Activated T-cell treated with anti-CD3 and anti-CD28 coated beads, Interleukin-2, amount 50 U/mL, for 24 hours (primary cell): ENCODE measurements around the gene TRPM7.
"Not testable (repeated sequence)": the region's sequence is repeated elsewhere in the genome, so short reads cannot be mapped to it uniquely, and the experiment has no call there.

ENCODE experiments used
- DNase-seq: peaks from one replicate; pipeline ENCODE4 v3.0.0-alpha.2; 2020
- H3K27ac Mint-ChIP-seq: 2 replicates; pipeline ENCODE4 v1.8.0; 2020; ENCODE audit warnings: mild to moderate bottlenecking, mixed read lengths
- H3K27me3 Mint-ChIP-seq: 2 replicates; pipeline ENCODE4 v1.8.0; 2020; ENCODE audit warnings: mixed read lengths
- H3K36me3 Mint-ChIP-seq: 2 replicates; pipeline ENCODE4 v1.8.0; 2020; ENCODE audit warnings: low read depth, mixed read lengths
- H3K4me1 Mint-ChIP-seq: 2 replicates; pipeline ENCODE4 v1.8.0; 2020; ENCODE audit warnings: low read depth, mixed read lengths
- H3K4me3 Mint-ChIP-seq: 2 replicates; pipeline ENCODE4 v1.8.0; 2020; ENCODE audit warnings: mild to moderate bottlenecking, moderate library complexity, mixed read lengths
- H3K9me3 Mint-ChIP-seq: 2 replicates; pipeline ENCODE4 v1.8.0; 2020; ENCODE audit warnings: mixed read lengths

The TRPM7 gene, protein sequence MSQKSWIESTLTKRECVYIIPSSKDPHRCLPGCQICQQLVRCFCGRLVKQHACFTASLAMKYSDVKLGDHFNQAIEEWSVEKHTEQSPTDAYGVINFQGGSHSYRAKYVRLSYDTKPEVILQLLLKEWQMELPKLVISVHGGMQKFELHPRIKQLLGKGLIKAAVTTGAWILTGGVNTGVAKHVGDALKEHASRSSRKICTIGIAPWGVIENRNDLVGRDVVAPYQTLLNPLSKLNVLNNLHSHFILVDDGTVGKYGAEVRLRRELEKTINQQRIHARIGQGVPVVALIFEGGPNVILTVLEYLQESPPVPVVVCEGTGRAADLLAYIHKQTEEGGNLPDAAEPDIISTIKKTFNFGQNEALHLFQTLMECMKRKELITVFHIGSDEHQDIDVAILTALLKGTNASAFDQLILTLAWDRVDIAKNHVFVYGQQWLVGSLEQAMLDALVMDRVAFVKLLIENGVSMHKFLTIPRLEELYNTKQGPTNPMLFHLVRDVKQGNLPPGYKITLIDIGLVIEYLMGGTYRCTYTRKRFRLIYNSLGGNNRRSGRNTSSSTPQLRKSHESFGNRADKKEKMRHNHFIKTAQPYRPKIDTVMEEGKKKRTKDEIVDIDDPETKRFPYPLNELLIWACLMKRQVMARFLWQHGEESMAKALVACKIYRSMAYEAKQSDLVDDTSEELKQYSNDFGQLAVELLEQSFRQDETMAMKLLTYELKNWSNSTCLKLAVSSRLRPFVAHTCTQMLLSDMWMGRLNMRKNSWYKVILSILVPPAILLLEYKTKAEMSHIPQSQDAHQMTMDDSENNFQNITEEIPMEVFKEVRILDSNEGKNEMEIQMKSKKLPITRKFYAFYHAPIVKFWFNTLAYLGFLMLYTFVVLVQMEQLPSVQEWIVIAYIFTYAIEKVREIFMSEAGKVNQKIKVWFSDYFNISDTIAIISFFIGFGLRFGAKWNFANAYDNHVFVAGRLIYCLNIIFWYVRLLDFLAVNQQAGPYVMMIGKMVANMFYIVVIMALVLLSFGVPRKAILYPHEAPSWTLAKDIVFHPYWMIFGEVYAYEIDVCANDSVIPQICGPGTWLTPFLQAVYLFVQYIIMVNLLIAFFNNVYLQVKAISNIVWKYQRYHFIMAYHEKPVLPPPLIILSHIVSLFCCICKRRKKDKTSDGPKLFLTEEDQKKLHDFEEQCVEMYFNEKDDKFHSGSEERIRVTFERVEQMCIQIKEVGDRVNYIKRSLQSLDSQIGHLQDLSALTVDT (N-terminal part only)

DNA sequence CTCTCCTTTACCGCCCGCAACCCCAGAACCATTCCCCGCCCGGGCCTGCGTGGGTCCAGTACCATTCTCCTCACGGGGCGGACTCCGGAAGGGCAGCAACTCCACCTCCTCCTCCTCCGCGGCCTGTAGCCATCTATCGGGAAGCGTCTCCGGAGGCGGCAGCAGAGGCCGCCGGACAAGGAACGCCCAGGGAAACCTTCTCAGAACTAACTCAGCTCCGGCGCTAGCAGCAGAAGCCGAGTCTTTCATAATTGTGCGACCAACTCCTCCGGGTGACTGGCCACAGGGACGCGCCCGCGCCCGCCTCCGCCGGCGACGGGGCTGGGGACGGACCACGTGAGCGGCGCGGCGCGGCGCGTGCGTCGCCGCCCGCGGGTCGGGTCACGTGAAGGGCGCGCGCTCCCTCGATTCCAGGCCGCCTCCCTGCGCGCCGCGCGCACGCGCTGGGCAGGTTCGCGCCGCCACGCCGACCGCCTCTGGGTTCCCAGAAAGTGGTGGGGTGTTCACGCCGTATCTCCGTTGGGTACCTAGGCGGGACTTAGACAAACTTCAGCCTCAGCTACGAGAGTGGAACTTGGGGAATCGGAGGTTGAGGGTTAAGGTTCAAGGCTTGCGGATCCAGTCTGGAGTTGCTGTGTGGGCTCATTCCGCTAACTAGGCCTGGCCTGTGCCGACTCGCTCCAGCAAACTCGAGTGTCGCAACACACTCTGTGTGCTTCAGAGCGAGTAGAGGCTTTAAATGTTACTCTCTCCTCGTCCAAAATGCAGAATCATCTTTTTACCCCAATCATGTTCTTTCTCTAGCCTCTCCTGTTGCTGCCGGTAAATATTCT, at the start of gene TRPM7:
Gene TRPM7, minus strand, starts transcription at position 329 of the 833 bp plus-strand sequence. Its CDS starts 264 bp downstream, at position 65.
- peak within 1 kb of the TSS; percentile 99 for H3K27ac Mint-ChIP-seq
- peaks cover 54% of the 10 kb centered on the region for H3K36me3 Mint-ChIP-seq
- H3K4me3 Mint-ChIP-seq: peak within 1 kb of the TSS; percentile 100
- no peaks in the 10 kb centered on the region for H3K9me3 Mint-ChIP-seq
- no peaks in the 10 kb centered on the region for H3K27me3 Mint-ChIP-seq
- peaks cover 52% of the 10 kb centered on the region for H3K4me1 Mint-ChIP-seq
- peak; percentile 93 for DNase-seq

DNA sequence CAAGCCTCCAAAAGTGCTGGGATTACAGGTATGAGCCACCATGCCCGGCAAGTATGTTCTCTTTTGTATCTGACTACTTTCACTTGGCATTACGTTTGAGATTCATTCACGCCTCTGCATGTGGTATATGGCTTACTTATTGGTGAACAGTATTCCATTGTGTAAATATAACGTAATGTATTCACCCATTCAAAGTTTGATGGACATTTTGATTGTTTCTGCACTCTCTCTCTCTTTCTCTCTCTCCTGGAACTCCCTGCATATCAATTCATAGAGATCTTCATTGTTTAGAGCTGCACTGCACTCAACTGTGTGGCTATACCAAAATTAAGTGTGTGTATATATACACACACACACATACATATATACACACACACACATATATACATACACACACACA, 48.6 kb upstream of the TRPM7 start:
- Mint-ChIP-seq H3K27ac (no peak overlapping the region), H3K4me1 (no peaks in the 10 kb centered on the region), H3K4me3 (no peak overlapping the region), H3K9me3 (no peaks in the 10 kb centered on the region), H3K36me3 (peaks cover 78% of the 10 kb centered on the region), H3K27me3 (no peaks in the 10 kb centered on the region)
- DNase-seq: no peak

DNA sequence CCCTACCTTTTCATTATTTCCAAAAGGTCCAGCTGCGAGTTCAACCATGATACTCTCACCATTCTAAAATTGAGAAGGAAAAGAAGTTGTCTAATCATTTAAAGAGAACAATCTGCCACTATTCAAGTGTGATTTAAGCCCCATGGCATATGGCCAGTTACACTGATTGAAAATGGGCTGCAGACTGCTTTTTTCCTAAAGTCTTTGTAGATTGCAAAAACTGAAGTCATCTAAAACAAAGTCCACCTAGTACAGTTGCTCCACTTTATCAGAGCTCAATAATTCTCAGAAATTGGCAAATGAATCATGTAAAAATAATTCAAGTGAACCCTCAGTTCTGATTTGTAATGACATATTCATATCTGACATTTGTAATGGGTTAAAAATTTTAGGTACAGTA, 39.7 kb upstream of the TRPM7 start:
- Mint-ChIP-seq H3K36me3 (peaks cover 75% of the 10 kb centered on the region), H3K27ac (peak overlapping the region; percentile 71), H3K4me1 (peaks cover 11% of the 10 kb centered on the region), H3K9me3 (no peaks in the 10 kb centered on the region), H3K4me3 (no peak overlapping the region), H3K27me3 (no peaks in the 10 kb centered on the region)
- no peak for DNase-seq

DNA sequence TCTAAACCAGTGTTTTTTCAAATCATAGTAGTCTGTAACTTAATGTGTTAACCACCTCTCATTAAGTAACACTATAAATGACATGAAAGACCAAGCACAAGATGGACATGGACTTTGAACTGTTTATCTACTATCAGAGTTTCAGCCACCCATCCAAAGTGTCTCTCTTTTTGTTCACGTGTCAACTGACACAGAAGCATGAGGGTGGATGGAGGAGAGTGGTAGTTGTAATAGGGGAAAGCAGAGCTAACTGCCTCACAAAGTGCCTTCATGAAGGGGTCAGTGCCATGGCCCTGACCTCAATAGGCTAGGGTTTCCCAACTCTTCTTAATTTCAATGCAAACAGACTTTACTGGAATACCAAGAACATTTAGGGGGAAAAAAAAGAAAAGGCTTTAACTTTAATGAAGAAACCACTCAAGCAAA, 32.1 kb upstream of the TRPM7 start:
- Mint-ChIP-seq H3K4me3 (no peak overlapping the region), H3K27ac (no peak overlapping the region), H3K4me1 (no peaks in the 10 kb centered on the region), H3K36me3 (peaks cover 64% of the 10 kb centered on the region), H3K9me3 (no peaks in the 10 kb centered on the region), H3K27me3 (no peaks in the 10 kb centered on the region)
- no peak for DNase-seq

DNA sequence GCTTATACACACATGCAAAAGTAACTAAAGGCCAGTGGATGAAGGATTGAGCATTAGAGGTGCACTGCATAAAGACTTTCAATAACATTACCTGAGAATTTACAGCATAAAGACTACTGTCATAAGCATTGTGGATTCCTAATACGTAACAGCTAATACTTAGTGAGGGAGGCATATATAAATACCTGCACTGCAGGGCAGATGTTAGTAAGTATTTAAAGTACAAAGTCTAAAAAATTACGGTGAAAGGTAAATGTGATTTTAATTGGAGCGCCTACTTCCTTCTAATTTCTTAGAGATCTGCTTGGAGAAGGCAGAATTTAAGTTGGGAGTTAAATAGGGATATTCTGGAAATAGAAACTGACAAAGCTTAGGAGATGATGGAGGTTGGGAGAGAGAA, 25.4 kb upstream of the TRPM7 start:
- no peaks in the 10 kb centered on the region for H3K9me3 Mint-ChIP-seq
- peaks cover 55% of the 10 kb centered on the region for H3K36me3 Mint-ChIP-seq
- no peaks in the 10 kb centered on the region for H3K4me1 Mint-ChIP-seq
- no peak for DNase-seq
- H3K4me3 Mint-ChIP-seq: no peak overlapping the region
- H3K27ac Mint-ChIP-seq: no peak overlapping the region
- H3K27me3 Mint-ChIP-seq: no peaks in the 10 kb centered on the region

DNA sequence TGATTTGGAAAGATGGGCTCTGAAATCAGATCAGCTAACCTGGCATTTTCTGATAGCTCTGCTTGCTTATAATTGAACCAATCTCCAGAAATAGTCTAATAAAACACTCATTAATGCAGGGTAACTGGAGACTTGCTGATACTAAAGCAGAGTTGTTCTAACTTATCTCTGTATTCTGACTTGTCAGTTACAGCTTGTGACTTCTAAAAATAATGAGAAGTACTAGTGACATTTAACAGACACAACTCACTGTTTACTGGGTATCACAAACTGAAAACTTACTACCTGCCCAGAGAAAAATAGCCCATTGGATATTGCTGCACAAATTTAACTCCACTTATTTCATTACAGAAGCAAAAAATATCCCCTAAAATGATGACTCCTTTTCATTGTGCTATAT, 24.0 kb upstream of the TRPM7 start:
- Mint-ChIP-seq H3K27ac (no peak overlapping the region), H3K9me3 (no peaks in the 10 kb centered on the region), H3K4me3 (no peak overlapping the region), H3K4me1 (no peaks in the 10 kb centered on the region), H3K36me3 (peaks cover 59% of the 10 kb centered on the region), H3K27me3 (no peaks in the 10 kb centered on the region)
- DNase-seq: no peak

DNA sequence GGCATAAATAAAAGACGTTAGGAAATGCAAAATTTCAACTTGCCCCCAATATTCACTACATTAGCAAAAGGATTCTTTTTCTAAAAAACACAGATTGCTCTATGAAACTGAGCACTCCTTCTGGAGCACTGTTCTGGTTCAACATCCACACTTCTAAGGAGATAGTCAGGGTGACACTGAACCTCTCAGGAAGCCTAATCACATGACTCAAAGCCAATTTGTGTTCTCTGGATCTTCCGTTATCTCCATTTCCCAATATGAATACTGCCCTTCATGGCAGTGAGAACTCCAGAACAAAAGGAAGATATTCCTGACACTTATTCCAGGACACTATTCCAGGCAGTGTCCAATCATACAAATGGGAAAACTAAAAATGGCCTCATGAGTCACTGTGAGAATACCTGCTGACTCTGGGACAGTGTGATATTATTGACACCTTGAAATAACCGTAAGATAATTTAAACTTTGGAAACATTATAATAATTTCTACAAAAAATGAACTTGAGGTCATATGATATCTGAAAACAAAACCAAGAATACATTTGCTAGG, 21.4 kb upstream of the TRPM7 start:
- H3K27me3 Mint-ChIP-seq: no peaks in the 10 kb centered on the region

DNA sequence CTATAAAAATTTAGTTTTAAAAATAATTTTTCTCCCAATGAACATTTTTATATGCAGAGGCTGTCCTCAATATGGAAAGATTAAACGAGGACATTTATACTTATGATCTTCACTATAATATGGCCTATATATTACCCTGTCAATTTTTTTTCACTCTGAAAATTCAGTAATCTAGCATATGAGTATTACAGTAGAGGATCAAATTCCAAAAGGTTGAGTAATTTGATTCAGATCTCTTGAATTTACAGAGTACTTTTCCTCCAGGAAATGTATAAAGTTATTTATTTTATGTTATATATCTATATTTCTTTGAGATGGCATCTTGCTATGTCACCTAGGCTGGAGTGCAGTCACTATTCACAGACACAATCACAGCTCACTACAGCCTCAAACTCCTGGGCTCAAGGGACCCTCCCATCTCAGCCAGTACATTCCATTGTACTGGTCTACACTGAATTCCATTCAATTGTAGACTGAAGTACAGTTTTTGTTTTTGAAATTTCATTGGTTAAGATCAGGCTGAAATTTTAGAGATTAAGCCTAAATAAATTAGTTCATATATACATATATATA, 16.3 kb upstream of the TRPM7 start:
- no peaks in the 10 kb centered on the region for H3K27me3 Mint-ChIP-seq
- H3K36me3 Mint-ChIP-seq: peaks cover 38% of the 10 kb centered on the region
- H3K4me1 Mint-ChIP-seq: no peaks in the 10 kb centered on the region
- DNase-seq: no peak
- H3K27ac Mint-ChIP-seq: no peak overlapping the region
- no peaks in the 10 kb centered on the region for H3K9me3 Mint-ChIP-seq
- no peak overlapping the region for H3K4me3 Mint-ChIP-seq

More for the DNA sequence above, 21.4 kb upstream of the TRPM7 start:
- Mint-ChIP-seq H3K9me3 (no peaks in the 10 kb centered on the region), H3K4me3 (no peak overlapping the region), H3K36me3 (peaks cover 59% of the 10 kb centered on the region), H3K4me1 (no peaks in the 10 kb centered on the region), H3K27ac (no peak overlapping the region)
- no peak for DNase-seq

DNA sequence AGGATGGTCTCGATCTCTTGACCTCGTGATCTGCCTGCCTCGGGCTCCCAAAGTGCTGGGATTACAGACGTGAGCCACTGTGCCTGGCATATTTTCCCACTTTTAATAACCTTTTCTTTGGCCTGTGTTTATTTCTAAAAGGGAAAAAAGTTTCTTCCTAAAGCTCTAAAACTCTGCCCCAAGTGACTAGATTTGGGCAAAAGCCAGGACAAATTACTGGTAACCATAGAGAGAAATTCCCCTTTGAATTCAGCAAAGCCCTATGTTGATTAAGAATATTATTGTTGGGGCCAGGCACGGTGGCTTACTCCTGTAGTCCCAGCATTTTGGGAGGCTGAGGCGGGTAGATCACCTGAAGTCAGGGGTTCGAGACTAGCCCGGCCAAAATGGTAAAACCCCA, 11.5 kb upstream of the TRPM7 start:
- Mint-ChIP-seq H3K4me1 (peaks cover 1% of the 10 kb centered on the region), H3K36me3 (peaks cover 9% of the 10 kb centered on the region), H3K27ac (no peak overlapping the region), H3K27me3 (no peaks in the 10 kb centered on the region), H3K9me3 (no peaks in the 10 kb centered on the region), H3K4me3 (no peak overlapping the region)
- no peak for DNase-seq

DNA sequence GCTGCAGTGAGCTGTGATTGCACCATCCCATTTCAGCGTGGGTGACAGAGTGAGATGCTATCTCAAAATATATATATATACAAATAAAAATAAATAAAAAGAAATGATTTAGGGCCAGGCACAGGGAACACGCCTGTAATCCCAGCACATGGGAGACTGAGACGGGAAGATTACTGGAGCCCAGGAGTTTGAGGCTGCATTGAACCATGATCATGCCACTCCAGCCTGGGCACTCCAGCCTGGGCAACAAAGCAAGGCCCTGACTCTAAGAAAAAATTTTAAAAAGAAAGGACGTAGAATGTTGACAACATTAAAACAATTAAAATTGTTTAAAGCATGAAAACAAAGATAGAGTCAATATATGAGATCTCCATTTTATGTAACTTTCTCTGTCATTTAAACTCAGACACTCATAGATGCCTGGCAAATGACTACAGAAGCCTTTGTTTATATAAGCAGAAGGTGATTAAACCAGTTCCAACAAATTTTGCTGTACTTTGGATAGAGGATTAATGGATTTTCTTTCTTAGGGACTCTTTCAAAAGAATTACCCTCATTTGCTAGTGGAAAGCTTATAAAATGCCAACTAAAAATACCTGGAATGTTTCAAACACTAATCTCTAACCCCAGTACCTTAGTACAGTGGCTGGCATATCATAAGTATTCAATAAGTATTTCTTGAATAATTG, 10.7 kb upstream of the TRPM7 start:
- Mint-ChIP-seq H3K27me3 (no peaks in the 10 kb centered on the region), H3K9me3 (no peaks in the 10 kb centered on the region), H3K36me3 (peaks cover 9% of the 10 kb centered on the region), H3K4me3 (no peak overlapping the region), H3K27ac (no peak overlapping the region), H3K4me1 (peaks cover 1% of the 10 kb centered on the region)
- no peak for DNase-seq

DNA sequence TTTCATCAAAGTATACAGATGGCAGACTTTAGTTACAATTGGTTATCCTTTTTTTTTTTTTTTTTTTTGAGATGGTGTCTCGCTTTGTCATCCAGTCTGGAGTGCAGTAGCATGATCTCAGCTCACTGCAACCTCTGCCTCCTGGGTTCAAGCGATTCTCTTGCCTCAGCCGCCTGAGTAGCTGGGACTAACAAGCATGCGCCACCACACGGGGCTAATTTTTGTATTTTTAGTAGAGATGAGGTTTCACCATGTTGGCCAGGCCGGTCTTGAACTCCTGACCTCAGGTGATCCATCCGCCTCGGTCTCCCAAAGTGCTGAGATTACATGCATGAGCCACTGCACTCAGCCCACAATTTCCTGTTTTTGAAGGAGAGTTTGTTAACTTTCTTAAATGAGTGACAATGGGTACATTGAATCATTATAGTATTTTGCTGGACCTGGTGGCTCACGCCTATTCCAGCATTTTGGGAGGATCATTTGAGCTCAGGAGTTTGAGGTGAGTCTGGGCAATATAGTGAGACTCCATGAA, 8.1 kb upstream of the TRPM7 start:
- not testable (repeated sequence) for H3K4me3 Mint-ChIP-seq, H3K27me3 Mint-ChIP-seq, H3K9me3 Mint-ChIP-seq, H3K4me1 Mint-ChIP-seq, H3K36me3 Mint-ChIP-seq, DNase-seq, H3K27ac Mint-ChIP-seq

DNA sequence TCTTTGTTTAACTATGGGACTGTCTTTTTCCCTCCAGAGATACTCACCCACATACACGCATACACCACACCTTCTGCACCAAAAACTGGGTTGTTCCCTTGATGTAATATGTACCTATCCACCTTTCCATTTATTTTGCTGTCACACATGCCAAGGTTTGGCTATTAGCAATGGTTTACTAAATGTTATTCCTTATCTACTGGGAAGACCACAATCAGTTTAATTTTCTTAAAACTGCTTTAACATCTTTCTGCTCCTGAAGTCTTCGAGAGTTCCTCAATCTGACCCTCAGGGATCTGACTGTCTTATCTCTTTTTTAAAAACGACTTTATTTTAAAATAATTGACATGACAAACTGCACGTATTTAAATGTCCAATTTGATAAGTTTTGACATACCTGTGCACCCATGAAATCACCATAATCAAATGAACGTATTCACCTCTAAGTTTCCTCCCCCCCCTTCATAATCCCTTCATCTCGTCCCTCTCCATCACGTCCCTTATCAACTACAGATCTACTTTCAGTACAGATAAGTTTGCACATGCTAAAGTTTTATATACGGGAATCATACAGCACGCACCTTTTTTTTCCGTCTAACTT, 805 bp upstream of the TRPM7 start:
- no peak for DNase-seq
- peak overlapping the region; percentile 100 for H3K4me3 Mint-ChIP-seq
- no peaks in the 10 kb centered on the region for H3K9me3 Mint-ChIP-seq
- H3K4me1 Mint-ChIP-seq: peaks cover 46% of the 10 kb centered on the region
- H3K27ac Mint-ChIP-seq: peak overlapping the region; percentile 99
- H3K36me3 Mint-ChIP-seq: peaks cover 47% of the 10 kb centered on the region
- H3K27me3 Mint-ChIP-seq: no peaks in the 10 kb centered on the region
